ENCODE data around the gene ACADVL.
"Not testable (repeated sequence)": the region's sequence is repeated elsewhere in the genome, so short reads cannot be mapped to it uniquely, and the experiment has no call there.

The ACADVL gene

DNA sequence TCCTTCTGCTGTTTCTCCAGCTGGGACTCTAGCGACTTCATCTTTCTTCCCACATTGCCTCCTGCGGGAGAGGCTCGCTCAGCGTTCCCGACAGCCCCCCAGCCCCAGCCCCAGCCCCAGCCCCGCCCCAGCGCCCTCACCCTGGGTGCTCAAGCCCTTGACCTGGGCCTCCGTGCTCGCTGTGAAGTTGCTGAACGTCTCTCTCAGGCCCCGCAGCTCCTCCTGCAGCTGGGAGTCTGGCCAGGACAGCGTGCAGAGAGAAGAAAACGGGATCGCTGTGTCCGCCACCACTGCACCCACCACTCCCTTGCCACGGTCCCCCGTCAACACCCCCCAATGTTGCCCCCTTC is 42.9 kb upstream of the ACADVL start:
- no peak for TF ChIP-seq ZNF274 (IDR thresholded peaks at IDR 0.05; ENCODE audit: low read depth, low read length)
- TF ChIP-seq YY1 (IDR thresholded peaks at IDR 0.05; ENCODE audit: insufficient read depth, insufficient read length), result no peak
- no peak for TF ChIP-seq SUZ12 (IDR thresholded peaks at IDR 0.05; ENCODE audit: extremely low read depth, insufficient read depth, insufficient read length)
- peak overlapping the region; percentile 80 for H3K9ac ChIP-seq (ENCODE audit: insufficient read length, low read depth)
- H3K4me1 ChIP-seq (ENCODE audit: insufficient read depth, insufficient read length), result peaks cover 13% of the 10 kb centered on the region
- DNase-seq (ENCODE audit: low read depth, low spot score), result no peak
- H3K4me3 ChIP-seq (ENCODE audit: insufficient read length, low read depth), result peak overlapping the region; percentile 49
- H3K27me3 ChIP-seq (ENCODE audit: insufficient read depth, insufficient read length), result peaks cover 12% of the 10 kb centered on the region
- no peaks in the 10 kb centered on the region for H3K9me3 ChIP-seq (ENCODE audit: insufficient read depth, low read length)
- no peaks in the 10 kb centered on the region for H3K36me3 ChIP-seq (ENCODE audit: insufficient read depth, insufficient read length, low read length)

DNA sequence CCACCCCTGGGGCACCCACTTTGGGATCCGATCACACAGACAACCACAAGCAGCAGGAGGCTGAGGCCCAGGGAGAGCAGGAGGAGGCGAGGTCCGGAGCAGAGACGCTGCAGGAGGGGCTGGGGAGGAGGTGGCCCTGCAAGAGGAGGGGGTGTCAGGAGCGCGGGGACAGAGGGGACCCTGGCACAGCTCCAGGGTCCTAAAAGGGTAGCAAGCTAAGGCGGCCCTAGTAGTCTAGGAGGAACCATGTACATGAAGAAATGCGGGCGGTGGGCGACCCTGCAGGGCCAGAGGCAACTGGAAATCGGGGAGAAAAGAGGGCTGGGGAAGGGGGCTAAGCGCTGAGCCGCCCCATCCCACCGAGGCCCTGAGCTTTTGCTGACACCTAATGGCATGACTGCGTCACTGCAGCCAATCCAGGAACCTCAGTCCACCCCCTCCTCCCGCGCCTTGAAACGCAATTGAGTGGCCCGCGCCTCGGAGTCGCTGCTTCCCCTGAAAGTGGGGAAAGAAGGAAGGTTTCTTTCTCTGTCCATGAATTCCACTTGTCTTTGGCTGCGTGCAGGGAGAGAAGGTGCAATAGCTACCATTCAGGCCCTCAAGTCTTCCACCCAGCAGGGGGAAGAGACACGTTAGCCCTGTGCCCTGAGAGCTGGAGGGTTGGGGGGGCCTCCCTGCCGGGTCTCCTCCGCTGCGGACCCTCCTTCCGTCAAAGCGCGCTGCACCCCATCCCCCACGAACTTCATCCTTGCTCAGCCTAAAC is 42.4 kb upstream of the ACADVL start:
- H3K9ac ChIP-seq (ENCODE audit: insufficient read length, low read depth), result peak overlapping the region; percentile 80
- H3K4me1 ChIP-seq (ENCODE audit: insufficient read depth, insufficient read length), result peaks cover 13% of the 10 kb centered on the region
- no peaks in the 10 kb centered on the region for H3K36me3 ChIP-seq (ENCODE audit: insufficient read depth, insufficient read length, low read length)
- DNase-seq (ENCODE audit: low read depth, low spot score), result no peak
- H3K9me3 ChIP-seq (ENCODE audit: insufficient read depth, low read length), result no peaks in the 10 kb centered on the region
- TF ChIP-seq ZNF274 (IDR thresholded peaks at IDR 0.05; ENCODE audit: low read depth, low read length) (no peak), SUZ12 (IDR thresholded peaks at IDR 0.05; ENCODE audit: extremely low read depth, insufficient read depth, insufficient read length) (no peak), YY1 (IDR thresholded peaks at IDR 0.05; ENCODE audit: insufficient read depth, insufficient read length) (no peak)
- H3K4me3 ChIP-seq (ENCODE audit: insufficient read length, low read depth), result peak overlapping the region; percentile 49
- H3K27me3 ChIP-seq (ENCODE audit: insufficient read depth, insufficient read length), result peaks cover 12% of the 10 kb centered on the region

DNA sequence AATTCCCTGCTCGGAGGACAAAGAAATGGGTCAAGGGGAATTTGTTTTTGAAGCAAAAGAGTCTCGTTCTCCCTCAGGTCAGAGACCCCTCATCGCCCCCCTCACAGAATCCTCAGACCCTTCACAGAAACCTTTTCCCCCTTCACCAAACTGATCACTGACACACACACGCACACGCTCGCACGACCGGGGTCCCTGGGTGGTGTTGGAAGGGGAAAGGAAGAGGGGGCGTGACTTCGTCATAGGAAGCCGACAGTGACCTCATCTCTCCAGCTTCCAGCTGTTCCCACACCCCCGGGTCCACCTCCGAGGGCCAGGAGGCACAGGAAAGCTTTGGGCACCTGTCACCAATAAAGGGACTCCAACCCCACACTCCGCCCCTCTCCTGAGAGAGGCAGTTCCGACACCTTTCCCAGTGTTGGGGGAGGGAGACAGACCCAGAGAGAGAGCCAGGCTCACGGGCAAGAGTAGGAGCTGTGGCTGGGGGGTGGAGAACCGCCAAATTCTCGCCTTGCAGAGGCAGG is 41.7 kb upstream of the ACADVL start:
- TF ChIP-seq YY1 (IDR thresholded peaks at IDR 0.05; ENCODE audit: insufficient read depth, insufficient read length) (no peak), SUZ12 (IDR thresholded peaks at IDR 0.05; ENCODE audit: extremely low read depth, insufficient read depth, insufficient read length) (no peak), ZNF274 (IDR thresholded peaks at IDR 0.05; ENCODE audit: low read depth, low read length) (no peak)
- Histone ChIP-seq H3K4me3 (ENCODE audit: insufficient read length, low read depth) (peak overlapping the region; percentile 49), H3K9me3 (ENCODE audit: insufficient read depth, low read length) (no peaks in the 10 kb centered on the region), H3K36me3 (ENCODE audit: insufficient read depth, insufficient read length, low read length) (no peaks in the 10 kb centered on the region), H3K9ac (ENCODE audit: insufficient read length, low read depth) (no peak overlapping the region), H3K4me1 (ENCODE audit: insufficient read depth, insufficient read length) (peaks cover 13% of the 10 kb centered on the region), H3K27me3 (ENCODE audit: insufficient read depth, insufficient read length) (peaks cover 12% of the 10 kb centered on the region)
- no peak for DNase-seq (ENCODE audit: low read depth, low spot score)

DNA sequence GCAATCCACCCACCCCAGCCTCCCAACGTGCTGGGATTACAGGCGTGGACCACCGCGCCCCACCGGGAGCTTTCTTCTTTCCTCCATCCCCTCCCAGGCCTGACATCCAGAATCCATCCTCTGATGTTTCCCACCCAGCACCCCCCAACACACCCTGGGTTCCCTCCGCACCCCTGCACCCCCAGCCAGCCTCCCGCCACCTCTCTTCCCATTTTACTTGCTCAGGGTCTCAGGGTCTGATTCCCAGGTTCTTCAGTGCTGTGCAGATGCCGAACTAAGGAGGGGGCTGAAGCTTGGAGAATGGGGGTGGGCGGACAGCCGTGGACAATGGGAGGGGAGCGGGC is 40.8 kb upstream of the ACADVL start:
- TF ChIP-seq YY1 (IDR thresholded peaks at IDR 0.05; ENCODE audit: insufficient read depth, insufficient read length), result no peak
- TF ChIP-seq SUZ12 (IDR thresholded peaks at IDR 0.05; ENCODE audit: extremely low read depth, insufficient read depth, insufficient read length), result no peak
- TF ChIP-seq ZNF274 (IDR thresholded peaks at IDR 0.05; ENCODE audit: low read depth, low read length), result no peak
- Histone ChIP-seq H3K9ac (ENCODE audit: insufficient read length, low read depth) (no peak overlapping the region), H3K4me1 (ENCODE audit: insufficient read depth, insufficient read length) (peaks cover 13% of the 10 kb centered on the region), H3K4me3 (ENCODE audit: insufficient read length, low read depth) (no peak overlapping the region), H3K36me3 (ENCODE audit: insufficient read depth, insufficient read length, low read length) (no peaks in the 10 kb centered on the region), H3K9me3 (ENCODE audit: insufficient read depth, low read length) (no peaks in the 10 kb centered on the region), H3K27me3 (ENCODE audit: insufficient read depth, insufficient read length) (peaks cover 12% of the 10 kb centered on the region)
- DNase-seq (ENCODE audit: low read depth, low spot score), result no peak

DNA sequence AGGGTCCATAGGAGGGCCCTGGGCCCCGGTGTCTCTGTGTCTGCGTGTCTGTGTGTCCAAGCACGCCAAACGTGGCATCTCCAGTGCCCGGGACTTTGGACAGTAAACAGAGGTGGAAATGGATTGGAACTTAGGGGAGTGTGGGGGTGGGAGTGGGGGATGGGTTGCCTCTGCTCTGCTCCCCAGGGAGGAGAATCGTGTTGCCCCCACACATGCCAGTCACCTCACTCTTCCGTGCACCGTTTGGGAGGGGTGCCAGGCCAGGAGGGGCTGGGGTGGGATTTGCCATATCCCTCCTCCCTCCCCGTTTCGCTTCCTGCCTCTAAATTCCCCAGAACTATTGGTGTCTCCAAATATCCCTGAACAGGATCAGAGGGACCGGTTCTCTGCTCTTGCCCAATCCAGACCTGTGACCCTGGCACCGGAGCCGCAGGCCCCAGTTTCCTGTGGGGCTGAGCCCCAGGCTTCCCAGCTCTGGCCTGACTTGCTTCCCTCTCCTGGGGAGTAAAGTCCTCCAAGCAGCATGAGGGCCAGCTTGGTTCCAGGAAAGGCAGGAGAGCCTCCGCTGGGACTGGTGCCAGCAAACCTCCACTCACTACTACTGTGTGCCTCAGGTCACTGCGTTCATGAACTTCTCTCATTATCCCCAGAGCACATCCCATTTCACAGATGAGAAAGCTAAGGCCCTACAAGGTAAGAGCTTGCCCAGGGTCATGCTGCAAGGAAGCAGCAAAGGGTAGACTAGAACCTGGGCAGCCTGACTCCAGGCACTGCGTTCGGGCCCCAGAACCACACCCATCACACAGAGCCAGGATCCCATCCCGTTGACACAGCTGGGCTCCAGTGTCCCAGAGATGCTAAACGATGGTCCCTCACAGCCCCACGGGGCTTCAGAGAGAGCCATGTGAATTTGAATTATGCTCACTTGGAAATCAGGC is 40.2 kb upstream of the ACADVL start, which contains the start of gene ASGR1:
Gene ASGR1, minus strand, starts transcription at position 54 of the 938 bp plus-strand sequence. CDS start 807 bp downstream, outside the sequence.
- no peak for DNase-seq (ENCODE audit: low read depth, low spot score)
- TF ChIP-seq ZNF274 (IDR thresholded peaks at IDR 0.05; ENCODE audit: low read depth, low read length) (no peak), SUZ12 (IDR thresholded peaks at IDR 0.05; ENCODE audit: extremely low read depth, insufficient read depth, insufficient read length) (no peak), YY1 (IDR thresholded peaks at IDR 0.05; ENCODE audit: insufficient read depth, insufficient read length) (no peak)
- Histone ChIP-seq H3K36me3 (ENCODE audit: insufficient read depth, insufficient read length, low read length) (no peaks in the 10 kb centered on the region), H3K4me3 (ENCODE audit: insufficient read length, low read depth) (peak within 1 kb of the TSS; percentile 49), H3K9me3 (ENCODE audit: insufficient read depth, low read length) (no peaks in the 10 kb centered on the region), H3K9ac (ENCODE audit: insufficient read length, low read depth) (no peak within 1 kb of the TSS), H3K4me1 (ENCODE audit: insufficient read depth, insufficient read length) (peaks cover 8% of the 10 kb centered on the region), H3K27me3 (ENCODE audit: insufficient read depth, insufficient read length) (peaks cover 12% of the 10 kb centered on the region)

DNA sequence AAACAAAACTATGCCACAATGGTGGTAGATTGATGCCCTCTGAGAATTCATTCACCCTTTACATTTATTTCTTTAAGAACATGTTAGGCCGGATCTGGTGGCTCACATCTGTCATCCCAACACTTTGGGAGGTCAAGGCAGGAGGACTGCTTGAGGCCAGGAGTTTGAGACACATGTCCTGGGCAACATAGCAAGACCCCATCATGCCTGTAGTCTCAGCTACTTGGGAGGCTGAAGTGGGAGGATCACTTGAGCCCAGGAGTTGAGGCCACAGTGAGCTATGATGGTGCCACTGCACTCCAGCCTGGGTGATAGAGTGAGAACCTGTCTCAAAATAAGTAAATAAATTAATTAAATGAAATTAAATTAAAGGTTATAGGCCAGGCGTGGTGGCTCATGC is 37.6 kb upstream of the ACADVL start:
- not testable (repeated sequence) for H3K36me3 ChIP-seq (ENCODE audit: insufficient read depth, insufficient read length, low read length); H3K9me3 ChIP-seq (ENCODE audit: insufficient read depth, low read length); H3K9ac ChIP-seq (ENCODE audit: insufficient read length, low read depth); H3K4me1 ChIP-seq (ENCODE audit: insufficient read depth, insufficient read length); H3K27me3 ChIP-seq (ENCODE audit: insufficient read depth, insufficient read length); DNase-seq (ENCODE audit: low read depth, low spot score); H3K4me3 ChIP-seq (ENCODE audit: insufficient read length, low read depth)

Measured in NT2/D1 (cell line).